Hepatocyte (in vitro differentiated cells): Measurements from ENCODE around the gene CABLES2.

Experiments used
- EZH2phosphoT487 ChIP-seq: fragments of 200-600 bp; sonication (generic); IDR thresholded peaks from one replicate; pipeline ENCODE4 v1.6.1; 2018; ENCODE audit warnings: antibody characterized with exemption, mild to moderate bottlenecking, low read depth, moderate library complexity; ENCODE audit not compliant: unreplicated experiment, severe bottlenecking
- TF ChIP-seq, protein P1 (sequence below): fragments of 200-600 bp; sonication (generic); IDR thresholded peaks from 2 replicates; pipeline ENCODE4 v1.5.1; 2016; ENCODE audit warnings: antibody characterized with exemption, mild to moderate bottlenecking; ENCODE audit not compliant: poor library complexity

DNA sequence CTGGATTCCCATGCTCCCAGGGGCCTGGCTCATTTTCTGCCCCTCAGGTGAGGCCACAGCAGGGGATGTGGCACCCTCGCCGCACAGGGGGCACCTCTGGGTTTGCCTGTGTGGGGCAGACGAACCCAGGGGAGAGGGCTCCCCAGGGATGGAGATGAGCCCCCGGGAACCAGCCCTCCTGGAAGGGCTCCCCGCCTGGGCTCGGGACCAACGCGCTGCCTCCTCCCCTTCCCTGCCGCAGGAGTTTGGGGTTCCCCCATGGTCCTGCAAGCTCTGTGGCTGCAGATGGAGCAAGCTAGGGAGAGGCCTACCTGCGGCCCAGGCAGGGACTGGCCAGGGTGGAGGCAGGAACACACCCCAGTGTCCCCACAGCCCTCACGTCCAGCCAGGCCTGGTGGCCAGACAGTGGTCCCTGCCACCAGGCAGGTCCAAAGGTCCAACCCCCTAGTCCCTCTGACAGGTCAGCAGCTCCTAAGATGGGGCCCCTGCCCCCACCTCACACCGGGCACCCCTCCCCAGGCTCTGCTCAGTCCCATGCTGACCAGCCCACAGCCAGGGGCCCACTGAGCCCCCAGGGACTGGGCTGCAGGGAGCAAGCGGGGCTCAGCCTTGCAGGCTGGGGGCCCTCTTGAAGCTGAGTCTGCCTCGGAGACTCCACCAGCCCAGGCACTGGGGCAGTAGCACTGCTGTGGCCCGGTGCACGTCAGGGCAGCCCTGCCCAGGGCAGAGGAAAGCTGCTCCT is 53.6 kb downstream of the CABLES2 start:
- TF ChIP-seq, protein P1, sequence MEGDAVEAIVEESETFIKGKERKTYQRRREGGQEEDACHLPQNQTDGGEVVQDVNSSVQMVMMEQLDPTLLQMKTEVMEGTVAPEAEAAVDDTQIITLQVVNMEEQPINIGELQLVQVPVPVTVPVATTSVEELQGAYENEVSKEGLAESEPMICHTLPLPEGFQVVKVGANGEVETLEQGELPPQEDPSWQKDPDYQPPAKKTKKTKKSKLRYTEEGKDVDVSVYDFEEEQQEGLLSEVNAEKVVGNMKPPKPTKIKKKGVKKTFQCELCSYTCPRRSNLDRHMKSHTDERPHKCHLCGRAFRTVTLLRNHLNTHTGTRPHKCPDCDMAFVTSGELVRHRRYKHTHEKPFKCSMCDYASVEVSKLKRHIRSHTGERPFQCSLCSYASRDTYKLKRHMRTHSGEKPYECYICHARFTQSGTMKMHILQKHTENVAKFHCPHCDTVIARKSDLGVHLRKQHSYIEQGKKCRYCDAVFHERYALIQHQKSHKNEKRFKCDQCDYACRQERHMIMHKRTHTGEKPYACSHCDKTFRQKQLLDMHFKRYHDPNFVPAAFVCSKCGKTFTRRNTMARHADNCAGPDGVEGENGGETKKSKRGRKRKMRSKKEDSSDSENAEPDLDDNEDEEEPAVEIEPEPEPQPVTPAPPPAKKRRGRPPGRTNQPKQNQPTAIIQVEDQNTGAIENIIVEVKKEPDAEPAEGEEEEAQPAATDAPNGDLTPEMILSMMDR: no peak
- no peak for TF ChIP-seq EZH2phosphoT487
